HEK293 (cell line): ENCODE measurements around the gene SLU7.
A peak's percentile ranks its signal among the peaks of the same experiment; 100 is the strongest.

Experiments
- CTCF ChIA-PET: fragments of 350-600 bp; formaldehyde crosslinking; extraction: SDS; loops from one replicate; lab custom pipeline; 2021; ENCODE audit warnings: antibody characterized with exemption; lab: Yijun Ruan, JAX
- POLR2A ChIA-PET: fragments of 300-600 bp; formaldehyde crosslinking; extraction: SDS; loops from one replicate; lab custom pipeline; 2020; ENCODE audit warnings: antibody characterized with exemption, inconsistent platforms; lab: Yijun Ruan, JAX
- H3K27ac ChIP-seq: fragments of 200-500 bp; sonication (Bioruptor generic); 2 replicates; pipeline ENCODE4 v1.5.1; 2014; ENCODE audit warnings: low read depth, low read length, control low read depth, inconsistent platforms; ENCODE audit errors: extremely low read depth
- H3K36me3 ChIP-seq, 2 experiments: fragments of 200-500 bp in 1 of 2; sonication (Bioruptor generic) in 1 of 2; 1 replicate in 1 of 2; 2 replicates in 1 of 2; pipeline ENCODE4 v1.5.1; 2014 to 2017; ENCODE audit warnings: inconsistent platforms in 2 of 2, low read length in 2 of 2; ENCODE audit not compliant: control insufficient read depth in 2 of 2, insufficient read depth in 1 of 2
- H3K4me1 ChIP-seq: fragments of 200-500 bp; sonication (Bioruptor generic); 2 replicates; pipeline ENCODE4 v1.5.1; 2014; ENCODE audit warnings: mild to moderate bottlenecking, low read length, inconsistent platforms; ENCODE audit not compliant: control insufficient read depth, insufficient read depth
- H3K4me3 ChIP-seq: 2 replicates; pipeline ENCODE4 v1.5.1; 2011; ENCODE audit warnings: low read depth, mild to moderate bottlenecking, control low read depth, low read length, moderate library complexity
- H3K9me3 ChIP-seq: fragments of 200-500 bp; sonication (Bioruptor generic); 2 replicates; pipeline ENCODE4 v1.5.1; 2014; ENCODE audit warnings: low read depth, low read length, inconsistent platforms; ENCODE audit not compliant: control insufficient read depth, insufficient read depth
- ATF2 ChIP-seq: fragments of 450-650 bp; formaldehyde crosslinking; IDR thresholded peaks from 2 replicates; pipeline ENCODE4 v1.5.1; 2016; ENCODE audit warnings: missing biosample characterization, missing genetic modification characterization, low read depth
- EGR2 ChIP-seq: fragments of 450-650 bp; formaldehyde crosslinking; IDR thresholded peaks from 2 replicates; pipeline ENCODE4 v1.5.1; 2016; ENCODE audit warnings: low read depth, missing biosample characterization, missing genetic modification characterization
- GLIS1 ChIP-seq: fragments of 450-650 bp; formaldehyde crosslinking; IDR thresholded peaks from 2 replicates; pipeline ENCODE4 v1.5.1; 2016; ENCODE audit warnings: missing biosample characterization, missing genetic modification characterization
- IKZF3 ChIP-seq: fragments of 450-650 bp; IDR thresholded peaks from 2 replicates; pipeline ENCODE4 v1.5.0; 2018; ENCODE audit warnings: missing biosample characterization, mild to moderate bottlenecking, missing genetic modification characterization, moderate library complexity
- KLF9 ChIP-seq: fragments of 450-650 bp; formaldehyde crosslinking; IDR thresholded peaks from 2 replicates; pipeline ENCODE4 v1.5.1; 2016; ENCODE audit warnings: missing biosample characterization, missing genetic modification characterization, low read depth
- SCRT2 ChIP-seq: fragments of 450-650 bp; formaldehyde crosslinking; IDR thresholded peaks from 2 replicates; pipeline ENCODE4 v1.5.1; 2016; ENCODE audit warnings: missing biosample characterization, missing genetic modification characterization
- YY1 ChIP-seq: fragments of 450-650 bp; formaldehyde crosslinking; IDR thresholded peaks from 2 replicates; pipeline ENCODE4 v1.5.1; 2018; ENCODE audit warnings: missing biosample characterization, missing genetic modification characterization
- ZFHX2 ChIP-seq: fragments of 450-650 bp; formaldehyde crosslinking; conservative IDR thresholded peaks from 2 replicates; pipeline ENCODE4 v1.5.1; 2016; ENCODE audit warnings: missing biosample characterization, missing genetic modification characterization
- ZFP3 ChIP-seq: fragments of 450-650 bp; formaldehyde crosslinking; IDR thresholded peaks from 2 replicates; pipeline ENCODE4 v1.5.1; 2016; ENCODE audit warnings: low read depth, missing biosample characterization, missing genetic modification characterization
- ZFP69B ChIP-seq: fragments of 450-650 bp; formaldehyde crosslinking; IDR thresholded peaks from 2 replicates; pipeline ENCODE4 v1.5.1; 2016; ENCODE audit warnings: missing biosample characterization, missing genetic modification characterization
- ZNF223 ChIP-seq: fragments of 450-650 bp; formaldehyde crosslinking; IDR thresholded peaks from 2 replicates; pipeline ENCODE4 v1.5.1; 2016; ENCODE audit warnings: missing biosample characterization, missing genetic modification characterization
- ZNF23 ChIP-seq: fragments of 450-650 bp; formaldehyde crosslinking; IDR thresholded peaks from 2 replicates; pipeline ENCODE4 v1.5.1; 2016; ENCODE audit warnings: missing biosample characterization, missing genetic modification characterization, borderline replicate concordance
- ZNF266 ChIP-seq: fragments of 450-650 bp; formaldehyde crosslinking; IDR thresholded peaks from 2 replicates; pipeline ENCODE4 v1.5.1; 2016; ENCODE audit warnings: missing biosample characterization, missing genetic modification characterization, low read depth
- ZNF394 ChIP-seq: fragments of 450-650 bp; formaldehyde crosslinking; IDR thresholded peaks from 2 replicates; pipeline ENCODE4 v1.5.1; 2016; ENCODE audit warnings: missing biosample characterization, missing genetic modification characterization, mild to moderate bottlenecking, moderate library complexity, borderline replicate concordance
- ZNF416 ChIP-seq: fragments of 450-650 bp; formaldehyde crosslinking; IDR thresholded peaks from 2 replicates; pipeline ENCODE4 v1.5.1; 2016; ENCODE audit warnings: missing biosample characterization, missing genetic modification characterization
- ZNF433 ChIP-seq: fragments of 450-650 bp; formaldehyde crosslinking; IDR thresholded peaks from 2 replicates; pipeline ENCODE4 v1.5.1; 2016; ENCODE audit warnings: missing biosample characterization, missing genetic modification characterization, low read depth
- ZNF596 ChIP-seq: fragments of 450-650 bp; IDR thresholded peaks from 2 replicates; pipeline ENCODE4 v1.5.0; 2018; ENCODE audit warnings: missing biosample characterization, mild to moderate bottlenecking, missing genetic modification characterization, moderate library complexity
- ZNF600 ChIP-seq: fragments of 450-650 bp; formaldehyde crosslinking; IDR thresholded peaks from 2 replicates; pipeline ENCODE4 v1.5.1; 2016; ENCODE audit warnings: missing biosample characterization, missing genetic modification characterization
- ZNF664 ChIP-seq: fragments of 450-650 bp; formaldehyde crosslinking; IDR thresholded peaks from 2 replicates; pipeline ENCODE4 v1.5.1; 2016; ENCODE audit warnings: missing biosample characterization, missing genetic modification characterization
- ZNF670 ChIP-seq: fragments of 450-650 bp; formaldehyde crosslinking; IDR thresholded peaks from 2 replicates; pipeline ENCODE4 v1.5.1; 2016; ENCODE audit warnings: missing biosample characterization, missing genetic modification characterization, low read depth
- ZNF843 ChIP-seq: fragments of 450-650 bp; formaldehyde crosslinking; IDR thresholded peaks from 2 replicates; pipeline ENCODE4 v1.5.1; 2016; ENCODE audit warnings: missing biosample characterization, missing genetic modification characterization
- ZSCAN30 ChIP-seq: fragments of 450-650 bp; IDR thresholded peaks from 2 replicates; pipeline ENCODE4 v1.5.1; 2018; ENCODE audit warnings: missing biosample characterization, mild to moderate bottlenecking, missing genetic modification characterization, moderate library complexity
- ZXDB ChIP-seq: fragments of 450-650 bp; formaldehyde crosslinking; IDR thresholded peaks from 2 replicates; pipeline ENCODE4 v1.5.1; 2016; ENCODE audit warnings: missing biosample characterization, missing genetic modification characterization
- TF ChIP-seq, protein P1 (sequence below): fragments of 450-650 bp; formaldehyde crosslinking; IDR thresholded peaks from 2 replicates; pipeline ENCODE4 v1.5.1; 2016; ENCODE audit warnings: missing biosample characterization, missing genetic modification characterization
- TF ChIP-seq, protein P2 (sequence below): fragments of 450-650 bp; formaldehyde crosslinking; IDR thresholded peaks from 2 replicates; pipeline ENCODE4 v1.5.1; 2016; ENCODE audit warnings: missing biosample characterization, missing genetic modification characterization
- TF ChIP-seq, protein P3 (sequence below): fragments of 450-650 bp; formaldehyde crosslinking; IDR thresholded peaks from 2 replicates; pipeline ENCODE4 v1.5.1; 2016; ENCODE audit warnings: missing biosample characterization, missing genetic modification characterization

SLU7 gene

DNA sequence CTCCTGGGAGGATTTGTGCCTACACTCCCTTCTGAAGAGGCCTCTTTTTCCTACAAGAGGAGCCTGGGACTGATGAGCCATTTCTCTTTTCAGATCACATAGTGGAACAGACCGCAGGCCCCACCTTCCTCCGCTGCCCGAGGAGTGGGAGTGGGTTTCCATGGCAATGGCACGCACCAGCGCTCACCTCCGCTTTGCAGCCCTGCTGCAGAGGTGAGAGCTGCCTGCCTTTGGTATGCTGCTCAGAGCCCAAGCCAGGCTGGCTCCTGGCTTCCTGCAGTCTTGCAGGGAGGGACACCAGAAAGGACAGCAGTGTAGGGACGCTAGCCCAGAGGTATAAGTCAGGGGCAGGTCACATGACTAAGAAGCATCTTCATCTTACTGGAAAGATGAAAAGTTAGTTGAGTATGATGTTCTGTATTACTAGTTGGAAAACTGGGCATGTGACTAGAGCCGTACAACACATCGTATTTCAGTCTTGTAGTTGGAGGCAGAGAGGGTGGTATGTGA lies 15.2 kb upstream of the SLU7 start (continued):
- TF ChIP-seq, protein P1, sequence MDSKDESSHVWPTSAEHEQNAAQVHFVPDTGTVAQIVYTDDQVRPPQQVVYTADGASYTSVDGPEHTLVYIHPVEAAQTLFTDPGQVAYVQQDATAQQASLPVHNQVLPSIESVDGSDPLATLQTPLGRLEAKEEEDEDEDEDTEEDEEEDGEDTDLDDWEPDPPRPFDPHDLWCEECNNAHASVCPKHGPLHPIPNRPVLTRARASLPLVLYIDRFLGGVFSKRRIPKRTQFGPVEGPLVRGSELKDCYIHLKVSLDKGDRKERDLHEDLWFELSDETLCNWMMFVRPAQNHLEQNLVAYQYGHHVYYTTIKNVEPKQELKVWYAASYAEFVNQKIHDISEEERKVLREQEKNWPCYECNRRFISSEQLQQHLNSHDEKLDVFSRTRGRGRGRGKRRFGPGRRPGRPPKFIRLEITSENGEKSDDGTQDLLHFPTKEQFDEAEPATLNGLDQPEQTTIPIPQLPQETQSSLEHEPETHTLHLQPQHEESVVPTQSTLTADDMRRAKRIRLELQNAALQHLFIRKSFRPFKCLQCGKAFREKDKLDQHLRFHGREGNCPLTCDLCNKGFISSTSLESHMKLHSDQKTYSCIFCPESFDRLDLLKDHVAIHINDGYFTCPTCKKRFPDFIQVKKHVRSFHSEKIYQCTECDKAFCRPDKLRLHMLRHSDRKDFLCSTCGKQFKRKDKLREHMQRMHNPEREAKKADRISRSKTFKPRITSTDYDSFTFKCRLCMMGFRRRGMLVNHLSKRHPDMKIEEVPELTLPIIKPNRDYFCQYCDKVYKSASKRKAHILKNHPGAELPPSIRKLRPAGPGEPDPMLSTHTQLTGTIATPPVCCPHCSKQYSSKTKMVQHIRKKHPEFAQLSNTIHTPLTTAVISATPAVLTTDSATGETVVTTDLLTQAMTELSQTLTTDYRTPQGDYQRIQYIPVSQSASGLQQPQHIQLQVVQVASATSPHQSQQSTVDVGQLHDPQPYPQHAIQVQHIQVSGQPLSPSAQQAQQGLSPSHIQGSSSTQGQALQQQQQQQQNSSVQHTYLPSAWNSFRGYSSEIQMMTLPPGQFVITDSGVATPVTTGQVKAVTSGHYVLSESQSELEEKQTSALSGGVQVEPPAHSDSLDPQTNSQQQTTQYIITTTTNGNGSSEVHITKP, result peak; percentile 67
- TF ChIP-seq ZNF843 (tag by site-specific recombination), result no peak
- TF ChIP-seq ZFHX2, result peak; percentile 93
- no peak for TF ChIP-seq ATF2 (tag by site-specific recombination)
- TF ChIP-seq ZNF394, result peak; percentile 26; the same call in 1 of the 2 replicates
- peak; percentile 40; the same call in 1 of the 2 replicates for TF ChIP-seq KLF9 (tag by site-specific recombination)
- no peak for TF ChIP-seq ZFP3
- TF ChIP-seq ZSCAN30 (tag by site-specific recombination), result peak; percentile 74
- no peak for TF ChIP-seq ZNF433
- no peak for TF ChIP-seq ZFP69B
- TF ChIP-seq, protein P2, sequence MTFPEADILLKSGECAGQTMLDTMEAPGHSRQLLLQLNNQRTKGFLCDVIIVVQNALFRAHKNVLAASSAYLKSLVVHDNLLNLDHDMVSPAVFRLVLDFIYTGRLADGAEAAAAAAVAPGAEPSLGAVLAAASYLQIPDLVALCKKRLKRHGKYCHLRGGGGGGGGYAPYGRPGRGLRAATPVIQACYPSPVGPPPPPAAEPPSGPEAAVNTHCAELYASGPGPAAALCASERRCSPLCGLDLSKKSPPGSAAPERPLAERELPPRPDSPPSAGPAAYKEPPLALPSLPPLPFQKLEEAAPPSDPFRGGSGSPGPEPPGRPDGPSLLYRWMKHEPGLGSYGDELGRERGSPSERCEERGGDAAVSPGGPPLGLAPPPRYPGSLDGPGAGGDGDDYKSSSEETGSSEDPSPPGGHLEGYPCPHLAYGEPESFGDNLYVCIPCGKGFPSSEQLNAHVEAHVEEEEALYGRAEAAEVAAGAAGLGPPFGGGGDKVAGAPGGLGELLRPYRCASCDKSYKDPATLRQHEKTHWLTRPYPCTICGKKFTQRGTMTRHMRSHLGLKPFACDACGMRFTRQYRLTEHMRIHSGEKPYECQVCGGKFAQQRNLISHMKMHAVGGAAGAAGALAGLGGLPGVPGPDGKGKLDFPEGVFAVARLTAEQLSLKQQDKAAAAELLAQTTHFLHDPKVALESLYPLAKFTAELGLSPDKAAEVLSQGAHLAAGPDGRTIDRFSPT, result no peak
- no peak for TF ChIP-seq ZNF223
- TF ChIP-seq, protein P3, sequence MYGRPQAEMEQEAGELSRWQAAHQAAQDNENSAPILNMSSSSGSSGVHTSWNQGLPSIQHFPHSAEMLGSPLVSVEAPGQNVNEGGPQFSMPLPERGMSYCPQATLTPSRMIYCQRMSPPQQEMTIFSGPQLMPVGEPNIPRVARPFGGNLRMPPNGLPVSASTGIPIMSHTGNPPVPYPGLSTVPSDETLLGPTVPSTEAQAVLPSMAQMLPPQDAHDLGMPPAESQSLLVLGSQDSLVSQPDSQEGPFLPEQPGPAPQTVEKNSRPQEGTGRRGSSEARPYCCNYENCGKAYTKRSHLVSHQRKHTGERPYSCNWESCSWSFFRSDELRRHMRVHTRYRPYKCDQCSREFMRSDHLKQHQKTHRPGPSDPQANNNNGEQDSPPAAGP, result no peak
- TF ChIP-seq ZXDB, result peak; percentile 25; the same call in 1 of the 2 replicates
- no peak for TF ChIP-seq ZNF670
- TF ChIP-seq GLIS1, result 0 out of 2 replicates have a peak, but pooled peaks have one; percentile 20
- TF ChIP-seq IKZF3 (tag by site-specific recombination), result 0 out of 2 replicates have a peak, but pooled peaks have one; percentile 23

DNA sequence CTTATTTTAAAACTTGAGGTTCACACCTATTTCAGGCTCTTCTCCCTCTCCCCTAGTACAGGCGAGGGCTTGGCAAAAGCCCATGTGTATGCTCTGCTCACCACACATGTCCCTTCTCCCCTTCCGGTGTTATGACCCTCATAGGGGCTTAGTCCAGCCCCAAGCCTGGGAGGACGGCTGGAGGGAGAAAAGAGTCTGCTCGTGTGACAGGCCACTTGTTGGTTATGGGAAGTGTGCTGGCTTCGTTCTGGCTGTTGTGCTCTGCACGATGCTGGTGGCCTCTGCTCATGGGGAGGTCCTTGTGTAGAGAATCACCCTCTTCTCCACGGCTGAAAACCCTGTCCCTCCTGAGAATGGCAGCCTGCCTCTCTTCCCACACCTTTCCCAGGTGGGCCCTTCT lies 13.9 kb upstream of the SLU7 start:
- ChIA-PET CTCF (interaction anchor here (0.9 kb wide), 1 partner anchor 9 kb away, joined by 4 read pairs; no protein-coding TSS in a partner anchor), POLR2A (interaction anchor here (0.7 kb wide), 1 partner anchor 10 kb away, joined by 3 read pairs; no protein-coding TSS in a partner anchor)
- TF ChIP-seq ZNF23 (tag by site-specific recombination) (no peak), ZNF223 (no peak), SCRT2 (tag by site-specific recombination) (peak; percentile 53; the same call in 1 of the 2 replicates), ZNF596 (tag by site-specific recombination) (no peak), ZFHX2 (no peak), YY1 (tag by site-specific recombination) (no peak), ZNF266 (no peak), ZNF416 (tag by site-specific recombination) (no peak), ZNF664 (tag by site-specific recombination) (no peak), EGR2 (no peak), ZNF600 (tag by site-specific recombination) (peak; percentile 60)
- Histone ChIP-seq H3K36me3 (peaks cover 21 to 24% of the 10 kb centered on the region in 2 experiments), H3K4me1 (no peaks in the 10 kb centered on the region; the same call in 1 of the 2 replicates), H3K4me3 (no peak overlapping the region), H3K27ac (no peak overlapping the region), H3K9me3 (no peaks in the 10 kb centered on the region)
